Tibial artery (tissue), 4 donors: ENCODE results near the gene MAP3K1.

Source experiments
- DNase-seq, 2 donors: peaks; one replicate each; pipeline ENCODE4 v3.0.0-alpha.2; 2019
- H3K27ac ChIP-seq, 2 donors: fragments of 200-600 bp; sonication (generic) in 1 of 2; 1 replicate in 1 of 2; 2 replicates in 1 of 2; pipeline ENCODE4 v1.5.1; 2018 to 2019; ENCODE audit warnings: mild to moderate bottlenecking in 1 of 2
- H3K27me3 ChIP-seq, 2 donors: fragments of 200-600 bp; sonication (generic) in 1 of 2; one replicate each; pipeline versions ENCODE4 v1.5.1 to v1.6.0; 2016 to 2019
- H3K36me3 ChIP-seq, 3 donors: fragments of 200-600 bp; sonication (generic) in 2 of 3; one replicate each; pipeline ENCODE4 v1.5.1; 2016 to 2019; ENCODE audit warnings: mild to moderate bottlenecking in 2 of 3
- H3K4me1 ChIP-seq, 4 donors: fragments of 200-600 bp; sonication (generic) in 2 of 4; 1 replicate in 3 of 4; 2 replicates in 1 of 4; pipeline ENCODE4 v1.5.1; 2016 to 2019
- H3K4me3 ChIP-seq, 2 donors: fragments of 200-600 bp; sonication (generic) in 1 of 2; 1 replicate in 1 of 2; 2 replicates in 1 of 2; pipeline ENCODE4 v1.5.1; 2018 to 2019; ENCODE audit warnings: mild to moderate bottlenecking in 2 of 2
- H3K9me3 ChIP-seq, 3 donors: fragments of 200-600 bp; sonication (generic) in 1 of 3; one replicate each; pipeline ENCODE4 v1.5.1; 2016 to 2019
- CTCF ChIP-seq, 2 experiments: fragments of 200-600 bp in 1 of 2; fragments of 450-650 bp in 1 of 2; IDR thresholded peaks; one replicate each; pipeline ENCODE4 v1.5.1; 2017 to 2019; ENCODE audit warnings: antibody characterized with exemption in 2 of 2, mild to moderate bottlenecking in 1 of 2, moderate library complexity in 1 of 2
- intact Hi-C: fragments of 100-400 bp; cut with DNase I; formaldehyde crosslinking; loops from one replicate; pipeline ENCODE4 v1.15.0; 2023; ENCODE audit warnings: low total_unique reads

Gene MAP3K1

GRCh38 chr5:56810826-56811225 lies 4.5 kb upstream of the MAP3K1 start:
- no peak overlapping the region for H3K27ac ChIP-seq
- intact Hi-C loops = loop anchor here (10.0 kb wide), 2 partner anchors 326 to 816 kb away; partner anchors contain the start of gene IL6ST
- no peak overlapping the region for H3K4me3 ChIP-seq
- peaks cover 0 to 6% (median 0%) of the 10 kb centered on the region in 4 donors for H3K4me1 ChIP-seq
- no peak for TF ChIP-seq CTCF (IDR thresholded peaks at IDR 0.05)
- H3K9me3 ChIP-seq = no peaks in the 10 kb centered on the region
- no peaks in the 10 kb centered on the region for H3K27me3 ChIP-seq
- no peaks in the 10 kb centered on the region for H3K36me3 ChIP-seq
- DNase-seq = no peak

- H3K4me1 ChIP-seq = peaks cover 0 to 6% (median under 1%) of the 10 kb centered on the region in 4 donors
- no peaks in the 10 kb centered on the region for H3K27me3 ChIP-seq
- intact Hi-C loops = loop anchor here (10.0 kb wide), 2 partner anchors 327 to 817 kb away; partner anchors contain the start of gene IL6ST
- no peak overlapping the region for H3K4me3 ChIP-seq
- no peaks in the 10 kb centered on the region for H3K9me3 ChIP-seq
- TF ChIP-seq CTCF (IDR thresholded peaks at IDR 0.05) = no peak
- no peak for DNase-seq
- no peaks in the 10 kb centered on the region for H3K36me3 ChIP-seq
- no peak overlapping the region for H3K27ac ChIP-seq
Observed at GRCh38 chr5:56812110-56812509, 3.2 kb upstream of the MAP3K1 start.

DNA sequence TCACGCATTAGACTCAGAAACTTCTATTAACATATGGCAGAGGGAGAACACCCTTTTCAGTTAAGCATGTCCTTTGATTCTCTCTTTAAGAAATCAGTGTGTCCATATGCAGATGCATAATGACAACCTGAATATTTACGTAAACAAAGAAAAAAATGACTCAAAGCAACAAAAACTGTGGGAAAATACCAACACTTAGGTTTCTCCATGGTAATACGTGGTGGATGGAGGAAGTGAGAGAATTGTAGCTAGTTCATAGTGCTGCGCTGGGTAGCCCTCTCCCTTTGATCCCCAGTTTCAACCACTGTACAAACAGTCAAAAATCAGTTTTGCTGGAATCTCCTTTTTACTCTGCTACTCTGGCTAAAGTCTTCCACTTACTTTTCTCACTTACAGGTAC lies 2.0 kb upstream of the MAP3K1 start:
- no peak for TF ChIP-seq CTCF (IDR thresholded peaks at IDR 0.05)
- no peak overlapping the region for H3K27ac ChIP-seq
- H3K9me3 ChIP-seq = no peaks in the 10 kb centered on the region
- no peaks in the 10 kb centered on the region for H3K36me3 ChIP-seq
- H3K4me3 ChIP-seq = no peak overlapping the region
- intact Hi-C loops = loop anchor here (10.0 kb wide), 2 partner anchors 329 to 819 kb away; partner anchors contain the start of gene IL6ST
- DNase-seq = no peak
- no peaks in the 10 kb centered on the region for H3K27me3 ChIP-seq
- peaks cover 0 to 14% (median 5%) of the 10 kb centered on the region in 4 donors for H3K4me1 ChIP-seq

- peak overlapping the region; percentile 82 to 85 for H3K27ac ChIP-seq
- DNase-seq = peak; percentile 35 to 69
- peaks cover 0 to 23% (median 5%) of the 10 kb centered on the region in 4 donors for H3K4me1 ChIP-seq
- H3K27me3 ChIP-seq = no peaks in the 10 kb centered on the region
- H3K9me3 ChIP-seq = no peaks in the 10 kb centered on the region
- no peak for TF ChIP-seq CTCF (IDR thresholded peaks at IDR 0.05)
- no peaks in the 10 kb centered on the region for H3K36me3 ChIP-seq
- H3K4me3 ChIP-seq = peak overlapping the region; percentile 62 to 91
- intact Hi-C loops = loop anchor here (10.0 kb wide), 2 partner anchors 330 to 820 kb away; partner anchors contain the start of gene IL6ST
Observed at GRCh38 chr5:56814361-56814962, 887 bp upstream of the MAP3K1 start.

DNA sequence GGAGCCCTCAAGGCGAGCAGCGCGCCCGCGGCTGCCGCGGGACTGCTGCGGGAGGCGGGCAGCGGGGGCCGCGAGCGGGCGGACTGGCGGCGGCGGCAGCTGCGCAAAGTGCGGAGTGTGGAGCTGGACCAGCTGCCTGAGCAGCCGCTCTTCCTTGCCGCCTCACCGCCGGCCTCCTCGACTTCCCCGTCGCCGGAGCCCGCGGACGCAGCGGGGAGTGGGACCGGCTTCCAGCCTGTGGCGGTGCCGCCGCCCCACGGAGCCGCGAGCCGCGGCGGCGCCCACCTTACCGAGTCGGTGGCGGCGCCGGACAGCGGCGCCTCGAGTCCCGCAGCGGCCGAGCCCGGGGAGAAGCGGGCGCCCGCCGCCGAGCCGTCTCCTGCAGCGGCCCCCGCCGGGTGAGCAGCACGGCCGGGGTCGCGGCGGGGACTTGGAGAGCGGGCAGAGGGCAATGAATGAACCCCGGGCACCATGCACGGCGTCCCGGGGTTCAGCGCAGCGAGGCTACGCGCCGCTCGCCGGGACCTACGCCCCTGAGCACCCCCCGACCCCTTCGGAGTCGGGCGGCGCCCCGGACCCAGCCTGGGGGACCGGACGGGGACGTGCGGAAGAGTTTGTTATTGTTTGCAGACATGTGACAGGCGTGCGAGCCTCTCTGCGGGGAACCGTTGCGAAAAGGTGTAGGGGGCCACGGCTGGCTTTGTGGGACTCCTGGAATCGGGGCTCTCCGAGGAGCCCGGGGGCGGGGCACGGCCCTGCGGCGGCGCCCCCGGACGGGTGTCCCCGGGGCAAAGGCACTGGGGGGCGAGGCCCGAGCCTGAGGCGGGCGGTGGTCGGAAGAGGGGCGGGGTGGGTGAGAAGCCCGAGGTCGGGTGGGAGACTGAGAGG lies 553 bp downstream of the MAP3K1 start:
- TF ChIP-seq CTCF (IDR thresholded peaks at IDR 0.05) = no peak
- peak overlapping the region; percentile 62 to 91 for H3K4me3 ChIP-seq
- no peaks in the 10 kb centered on the region for H3K9me3 ChIP-seq
- H3K4me1 ChIP-seq = peaks cover 0 to 34% (median 5%) of the 10 kb centered on the region in 4 donors
- H3K27ac ChIP-seq = peak overlapping the region; percentile 82 to 85
- H3K36me3 ChIP-seq = no peaks in the 10 kb centered on the region
- DNase-seq = peak; percentile 33 to 70
- no peaks in the 10 kb centered on the region for H3K27me3 ChIP-seq
- intact Hi-C loops = loop anchor here (5.0 to 10.0 kb wide), 3 partner anchors 91 to 821 kb away; partner anchors contain the start of genes IL6ST and SETD9
